Adipose tissue (tissue), 3 donors: ENCODE data around the gene PPP2R2C. TPM values are rescaled to one million over a fixed set of nuclear protein-coding genes. Genes with fewer than 3 reads are reported as not detected.

Experiments used
- H3K27ac ChIP-seq: one replicate; pipeline ENCODE4 v1.5.1; 2013; ENCODE audit warnings: low read depth, low read length
- WGBS, 3 donors: extraction: QIAGEN DNeasy Blood & Tissue Kit; methylation state at CpG; one replicate each; pipeline ENCODE4 v1.1.7; 2013; 5-methylcytosine and 5-hydroxymethylcytosine counted together
- polyA plus RNA-seq, 3 donors: library from polyadenylated mRNA; stranded (reverse); fragments of 200-250 nt; gene quantifications; one replicate each; pipeline ENCODE4 v1.2.3, GENCODE V29; 2013
- donor health status: healthy with polysubstance abuse.
- donor health status: Bipolar disorder and iron deficiency.
- donor health status: healthy.

PPP2R2C gene
- polyA plus RNA-seq, 3 donors = 0.09 to 0.34 (median 0.32) TPM

DNA sequence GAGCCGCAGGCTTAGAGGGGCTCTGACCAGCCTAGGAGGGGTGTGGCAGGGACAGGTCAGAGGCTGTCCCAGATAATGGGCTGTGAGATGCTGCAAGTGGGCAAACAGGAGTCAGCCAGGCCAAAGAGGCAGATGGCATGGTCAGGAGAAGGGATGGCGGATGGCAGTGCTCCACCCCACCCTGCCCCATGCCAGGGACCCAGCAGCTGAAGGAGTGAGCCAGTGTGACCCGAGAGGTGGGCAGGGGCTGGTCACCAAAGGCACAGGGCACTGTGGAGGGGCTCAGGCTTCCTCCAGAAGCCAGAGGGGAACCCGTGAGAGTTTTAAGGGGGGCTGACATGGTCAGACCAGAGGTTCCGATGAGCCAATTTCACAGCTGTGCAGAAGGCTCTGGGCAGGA lies 105.8 kb downstream of the PPP2R2C start:
- 72 to 76% (median 73%) methylated on average over 5 of the region's 5 CpGs for WGBS, 3 donors
- H3K27ac ChIP-seq = no peak overlapping the region

DNA sequence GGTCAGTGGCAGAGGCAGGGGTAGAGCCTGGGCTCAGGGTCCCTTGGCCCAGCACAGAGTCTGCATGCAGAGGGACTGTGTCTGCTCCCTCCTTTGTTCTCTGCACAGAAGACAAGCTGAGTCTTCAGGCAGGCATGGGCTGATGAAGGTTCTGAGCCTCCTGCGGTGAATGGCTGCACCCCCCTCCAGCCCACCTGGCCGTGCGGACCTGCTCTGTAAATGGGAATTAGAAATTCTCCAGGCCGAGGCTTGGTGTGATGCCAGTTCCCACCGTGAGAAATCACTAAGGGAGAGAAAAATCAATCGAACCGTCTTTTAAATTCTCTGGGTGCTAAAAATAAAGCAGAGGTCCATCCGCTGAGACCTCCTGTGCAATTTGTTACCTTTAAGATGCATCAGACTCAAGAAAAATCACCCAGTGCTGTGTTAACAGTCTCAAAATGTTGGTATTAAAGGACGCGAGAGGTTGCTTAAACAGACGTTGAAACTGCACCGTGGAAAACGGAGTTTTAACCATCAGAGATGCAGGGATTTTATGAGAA lies 106.8 kb downstream of the PPP2R2C start:
- 56 to 77% (median 75%) methylated on average over 13 of the region's 13 CpGs for WGBS, 3 donors

DNA sequence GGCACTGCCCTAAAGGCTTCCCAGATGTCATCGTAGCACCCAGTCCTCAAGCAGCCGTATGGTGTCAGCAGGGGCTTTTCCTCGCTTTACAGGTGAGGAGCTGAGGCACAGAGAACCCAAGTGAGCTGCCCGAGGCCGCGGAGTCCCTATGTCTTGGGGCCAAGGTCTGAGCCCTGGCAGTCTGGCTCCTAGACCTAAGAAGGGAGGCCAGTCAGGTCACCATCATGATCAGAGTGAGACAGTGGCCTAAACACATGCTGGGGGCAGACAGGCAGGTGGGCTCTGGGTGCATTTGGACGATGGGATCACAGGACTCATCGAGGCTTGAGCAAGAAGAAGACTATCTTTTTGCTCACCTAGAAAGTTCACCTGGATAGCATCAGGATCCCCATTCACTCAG lies 107.8 kb downstream of the PPP2R2C start:
- 79 to 89% (median 87%) methylated on average over 8 of the region's 8 CpGs for WGBS, 3 donors
- no peak overlapping the region for H3K27ac ChIP-seq

More for the DNA sequence above, 106.8 kb downstream of the PPP2R2C start:
- no peak overlapping the region for H3K27ac ChIP-seq

DNA sequence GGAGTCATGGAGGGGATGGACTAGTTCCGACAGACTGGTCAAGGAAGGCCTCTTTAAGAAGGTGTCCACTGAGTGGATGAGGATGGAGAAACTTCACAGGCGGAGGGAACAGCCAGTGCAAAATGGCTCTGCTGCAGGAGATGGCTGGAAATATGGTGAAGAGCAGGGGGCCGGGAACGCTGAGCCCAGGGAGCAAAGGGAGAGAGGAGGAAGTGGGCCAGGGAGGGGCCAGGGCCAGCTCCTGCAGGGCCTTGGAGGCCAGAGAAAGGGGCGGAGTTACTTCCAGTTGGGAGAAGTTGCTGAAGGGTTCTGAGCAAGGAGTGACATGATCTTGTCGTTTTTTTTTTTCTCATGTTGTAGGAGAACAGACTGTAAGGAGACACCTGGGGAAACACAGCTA lies 108.3 kb downstream of the PPP2R2C start:
- WGBS, 3 donors = 65 to 72% (median 68%) methylated on average over 6 of the region's 6 CpGs
- H3K27ac ChIP-seq = no peak overlapping the region

DNA sequence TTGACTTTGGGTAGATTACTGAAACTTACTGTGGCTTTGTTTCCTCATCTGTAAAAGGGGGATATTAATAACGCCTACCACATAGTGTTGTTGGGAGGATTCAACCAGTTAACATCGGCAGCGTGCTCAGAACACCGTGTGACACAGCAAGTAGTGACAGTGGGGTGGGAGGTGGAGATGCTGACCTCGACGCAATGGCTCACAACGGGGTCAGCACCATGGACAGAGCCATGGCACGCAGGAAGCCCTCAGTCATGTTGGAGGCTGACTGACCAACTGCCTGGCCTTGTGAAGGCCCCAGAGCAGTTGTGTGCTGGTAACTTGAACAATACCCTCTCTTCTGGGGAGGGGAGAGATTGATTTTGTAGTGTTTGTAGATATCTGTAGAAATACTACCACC lies 109.5 kb downstream of the PPP2R2C start:
- WGBS, 3 donors = 24 to 31% (median 26%) methylated on average over 8 of the region's 8 CpGs
- no peak overlapping the region for H3K27ac ChIP-seq

DNA sequence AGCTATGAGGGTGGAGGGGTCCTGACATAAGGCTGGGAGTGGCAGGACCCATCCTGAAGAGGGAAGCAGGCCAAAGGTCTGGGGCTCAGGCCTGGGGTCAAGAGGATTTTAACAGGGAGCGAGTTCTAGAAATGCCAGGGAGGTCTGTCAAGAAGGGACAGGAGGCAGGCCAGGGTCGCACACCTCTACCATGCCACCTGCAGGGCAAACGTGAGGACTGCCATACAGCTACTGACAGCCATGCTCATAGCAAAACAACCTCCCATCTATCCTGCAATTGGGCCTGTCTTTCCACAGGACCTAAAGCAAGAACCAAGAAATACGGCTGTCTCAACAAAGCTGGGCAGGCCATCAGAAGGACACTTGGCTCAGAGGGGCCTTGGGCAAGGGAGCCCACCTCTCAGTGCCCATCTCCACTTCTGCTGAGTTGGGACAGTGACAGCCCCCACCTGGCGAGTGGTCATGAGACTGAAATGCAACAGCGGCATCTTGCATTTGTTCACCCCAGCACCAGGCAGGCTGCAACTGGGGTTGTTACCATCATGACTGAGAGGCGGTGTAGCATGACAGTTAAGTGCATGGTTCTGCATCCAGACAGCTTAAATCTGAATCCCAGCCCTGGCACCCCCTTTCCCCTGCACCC lies 110.0 kb downstream of the PPP2R2C start:
- WGBS, 3 donors = 66 to 77% (median 70%) methylated on average over 7 of the region's 7 CpGs
- H3K27ac ChIP-seq = no peak overlapping the region

DNA sequence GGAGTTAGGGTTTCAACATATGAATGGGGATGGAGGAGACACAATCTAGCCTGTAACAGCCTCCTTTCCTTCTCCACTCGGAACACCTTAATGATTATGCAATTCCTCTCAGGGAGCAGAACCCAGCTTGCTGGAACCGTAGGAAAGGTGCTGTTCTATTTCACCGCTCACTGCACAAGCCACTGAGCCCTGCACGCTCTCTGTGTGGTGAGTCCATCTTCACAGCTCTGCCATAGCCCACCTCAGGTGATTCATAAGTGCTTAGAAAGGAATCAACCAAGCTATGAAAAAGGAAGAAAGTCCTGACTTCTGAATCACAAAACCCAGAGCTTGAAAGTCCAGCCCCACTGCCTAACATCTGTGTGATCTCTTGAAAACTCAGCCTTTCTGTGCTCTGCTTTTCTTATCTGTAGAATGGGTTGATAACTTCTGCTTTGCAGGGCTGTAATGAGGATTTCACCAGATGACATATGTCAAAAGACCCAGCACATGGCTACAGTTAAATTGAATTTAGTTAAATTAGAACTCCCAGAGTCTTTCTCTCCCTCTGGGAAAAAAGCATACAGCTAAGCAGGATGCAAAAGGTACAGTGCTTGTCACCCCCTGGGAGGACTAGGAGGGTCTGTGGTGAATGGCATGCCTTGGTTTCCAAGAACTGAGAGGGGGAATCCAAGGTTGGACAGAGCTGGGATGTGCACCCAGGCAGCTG lies 111.2 kb downstream of the PPP2R2C start:
- WGBS, 3 donors = 62 to 75% (median 62%) methylated on average over 4 of the region's 4 CpGs
- H3K27ac ChIP-seq = no peak overlapping the region

DNA sequence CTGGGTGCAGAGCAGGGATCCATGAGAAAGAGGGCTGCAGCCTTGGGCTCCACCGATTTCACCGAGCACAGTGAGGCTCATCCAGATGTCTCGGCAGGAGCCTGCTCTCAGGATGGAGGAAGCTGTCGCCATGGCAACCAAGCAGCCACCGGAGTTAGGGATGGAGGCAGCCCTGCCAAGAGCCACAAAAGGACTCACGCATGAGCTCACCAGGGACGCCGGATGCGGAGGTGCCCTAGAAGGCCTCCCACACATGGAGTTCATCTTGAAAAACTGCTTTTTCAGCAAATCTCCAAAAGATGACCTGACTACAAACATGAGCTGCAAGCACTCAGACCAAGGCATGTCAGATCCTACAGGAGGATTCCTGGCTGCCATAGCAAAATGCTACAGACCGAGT lies 112.0 kb downstream of the PPP2R2C start:
- H3K27ac ChIP-seq = no peak overlapping the region
- 26 to 34% (median 30%) methylated on average over 10 of the region's 10 CpGs for WGBS, 3 donors

DNA sequence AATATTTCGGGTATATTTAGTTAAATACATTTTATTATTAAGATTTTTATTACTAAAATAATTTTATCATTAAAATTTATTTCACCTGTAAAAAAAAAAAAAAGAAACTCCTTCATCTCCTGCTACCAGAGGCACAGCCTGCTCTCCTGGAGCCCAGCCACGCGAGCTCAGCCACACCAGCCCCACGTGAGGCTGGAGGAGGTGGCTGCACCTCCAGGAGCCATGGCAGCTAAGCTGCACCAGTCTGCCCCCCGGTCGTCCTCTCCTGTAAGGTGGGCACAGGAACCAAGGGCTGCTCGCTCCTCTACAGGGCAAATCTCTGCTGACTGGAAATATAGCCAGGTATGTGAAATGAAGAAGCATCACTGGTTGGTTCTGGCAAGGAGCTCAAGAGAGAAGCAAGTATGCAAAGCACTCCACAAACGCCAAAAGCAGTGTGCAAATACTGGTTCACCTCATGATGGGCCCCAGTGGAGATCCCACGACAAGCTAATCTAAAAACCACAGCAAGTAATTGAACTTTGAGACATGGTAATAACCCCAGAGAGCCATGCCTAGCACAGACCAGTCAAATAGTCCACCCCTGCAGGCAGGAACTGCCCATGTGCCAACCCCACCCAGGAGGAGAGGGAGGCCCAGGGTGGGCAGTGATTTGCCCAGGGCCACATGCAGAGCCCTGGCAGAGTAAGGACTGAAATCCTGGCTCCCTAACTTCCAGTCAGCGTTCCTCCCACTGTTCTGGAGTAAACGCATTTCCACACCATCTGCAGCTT lies 112.7 kb downstream of the PPP2R2C start:
- H3K27ac ChIP-seq = no peak overlapping the region
- 54 to 67% (median 65%) methylated on average over 11 of the region's 11 CpGs for WGBS, 3 donors

DNA sequence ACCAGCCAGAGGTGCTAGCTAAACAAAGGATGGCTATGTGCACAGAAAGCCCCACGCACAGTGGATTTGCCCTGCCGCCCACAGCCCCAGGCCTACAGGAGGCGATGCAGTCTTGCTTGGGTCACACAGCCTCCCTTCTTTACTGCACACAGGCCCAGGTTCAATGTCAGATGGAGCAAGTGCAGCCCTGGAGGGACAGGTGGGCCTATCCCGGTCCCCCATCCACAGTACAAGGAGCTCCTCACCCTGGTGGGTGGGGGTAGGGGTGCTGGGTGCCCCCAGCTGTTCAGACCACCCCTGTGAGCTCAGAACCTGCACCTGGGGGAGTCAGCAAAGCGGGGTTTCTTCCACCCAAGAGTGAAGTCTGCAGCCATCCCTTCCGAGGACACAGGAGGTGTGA lies 114.9 kb downstream of the PPP2R2C start:
- WGBS, 3 donors = 75 to 90% (median 79%) methylated on average over 6 of the region's 6 CpGs
- no peak overlapping the region for H3K27ac ChIP-seq

DNA sequence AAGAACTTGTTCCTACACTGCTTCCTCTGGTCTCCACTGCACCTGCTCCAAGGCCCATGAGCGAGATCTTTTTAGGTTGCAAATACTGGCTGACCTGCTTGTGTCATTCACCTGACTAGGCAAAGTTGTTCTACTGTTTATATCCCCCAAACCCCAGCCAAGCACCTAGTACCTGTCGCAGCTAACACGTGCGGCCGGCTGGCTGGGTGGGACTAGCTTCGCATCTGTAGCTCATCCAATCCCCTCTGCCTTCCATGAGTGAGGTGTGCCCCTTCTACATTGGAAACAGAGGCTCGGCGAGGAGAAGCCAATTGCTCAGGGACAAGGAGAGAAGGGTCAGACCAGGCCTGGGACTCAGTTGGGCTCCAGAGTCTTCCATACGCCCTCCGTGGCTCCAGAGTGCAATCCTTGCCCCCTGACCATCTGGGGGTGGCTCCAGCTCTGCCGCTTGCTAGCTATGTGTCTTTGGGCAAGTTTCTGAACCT lies 116.3 kb downstream of the PPP2R2C start:
- 59 to 87% (median 86%) methylated on average over 11 of the region's 11 CpGs for WGBS, 3 donors
- no peak overlapping the region for H3K27ac ChIP-seq

DNA sequence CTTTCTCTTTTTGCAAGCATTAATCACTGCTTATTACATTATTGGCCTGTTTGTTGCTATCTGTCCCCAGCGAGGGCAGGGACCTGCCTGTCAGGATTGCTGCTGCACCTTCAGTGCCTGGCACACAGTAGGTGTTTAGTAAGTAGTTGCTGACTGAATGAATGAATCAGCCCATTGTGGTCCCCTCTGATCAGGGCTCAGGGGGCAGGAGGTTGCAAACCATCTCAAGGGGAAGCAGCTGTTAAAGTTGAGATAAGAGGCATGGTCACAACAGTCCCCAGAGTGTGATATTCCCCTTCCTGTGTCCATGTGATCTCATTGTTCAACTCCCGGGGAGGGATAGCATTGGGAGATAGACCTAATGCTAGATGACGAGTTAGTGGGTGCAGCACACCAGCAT lies 117.4 kb downstream of the PPP2R2C start:
- WGBS, 3 donors = 23 to 38% (median 32%) methylated on average over 3 of the region's 3 CpGs
- no peak overlapping the region for H3K27ac ChIP-seq

DNA sequence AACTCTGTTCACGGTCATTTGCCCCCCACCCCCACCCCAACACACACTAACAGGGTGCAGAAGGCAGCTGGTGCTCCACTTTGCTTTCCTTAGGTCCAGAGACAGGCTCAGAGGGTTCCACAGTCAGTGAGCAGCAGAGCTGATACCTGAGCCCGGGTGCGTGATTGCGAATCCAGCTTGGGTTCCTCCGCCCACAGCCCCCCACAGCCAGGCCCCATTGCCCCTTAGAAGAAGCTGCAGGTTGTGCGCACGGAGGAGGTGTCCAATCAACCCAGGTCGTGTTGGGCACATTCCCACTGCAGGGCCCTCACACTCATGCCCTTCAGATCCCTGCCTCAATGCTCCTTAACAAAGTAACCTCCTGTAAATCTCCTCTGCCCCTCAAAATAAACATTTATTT lies 117.8 kb downstream of the PPP2R2C start:
- WGBS, 3 donors = 43 to 54% (median 47%) methylated on average over 8 of the region's 8 CpGs
- H3K27ac ChIP-seq = no peak overlapping the region

DNA sequence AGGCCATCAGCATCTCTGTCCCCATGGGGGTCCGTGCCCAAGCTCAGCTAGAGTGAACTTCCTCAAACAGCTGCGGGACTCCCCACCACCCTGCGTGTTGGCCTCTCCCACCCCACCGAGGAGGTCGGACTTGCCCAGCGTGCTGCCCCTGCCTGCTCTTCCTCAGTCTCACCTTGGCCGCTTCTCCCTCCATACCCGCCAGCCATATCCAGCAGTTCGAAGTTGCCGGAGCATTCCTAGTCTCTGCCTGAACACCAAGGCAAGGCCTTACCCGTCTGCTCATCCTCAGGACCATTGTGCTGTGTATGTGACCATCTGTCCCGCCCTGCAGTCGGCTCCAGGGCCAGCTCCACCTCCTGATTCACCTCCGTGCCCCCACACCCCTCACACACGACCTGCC lies 118.3 kb downstream of the PPP2R2C start:
- no peak overlapping the region for H3K27ac ChIP-seq
- 48 to 53% (median 51%) methylated on average over 15 of the region's 15 CpGs for WGBS, 3 donors

DNA sequence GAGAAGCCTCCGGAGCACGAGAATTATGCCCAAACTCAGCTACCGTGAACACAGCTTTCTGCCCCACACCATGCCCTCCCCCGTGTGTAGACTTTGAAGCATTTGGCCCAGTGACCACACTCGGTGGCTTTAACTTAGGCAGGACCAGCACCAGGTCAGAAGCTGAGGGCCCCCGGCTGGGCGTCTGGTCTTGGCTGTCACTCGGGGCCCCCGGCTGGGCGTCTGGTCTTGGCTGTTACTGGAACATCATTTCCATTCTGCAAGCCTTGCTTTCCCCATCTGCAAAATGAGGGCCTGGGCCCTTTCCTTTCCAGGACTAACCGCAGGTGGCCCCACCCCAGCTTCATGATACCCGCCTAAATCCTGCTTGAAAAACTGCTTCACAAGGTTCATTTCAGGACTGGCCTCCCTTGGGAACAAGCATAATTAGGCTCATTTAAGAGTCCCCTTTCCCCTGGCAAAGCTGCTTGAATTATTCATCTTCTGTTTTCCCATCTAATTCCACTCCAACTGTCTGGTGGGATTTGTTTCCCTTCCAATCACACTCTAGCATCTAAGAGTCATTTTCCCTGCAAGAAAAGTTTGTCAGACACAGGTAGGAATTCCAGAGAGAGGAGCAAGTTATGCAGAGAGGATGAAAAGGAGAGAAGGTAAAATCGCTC lies 120.3 kb downstream of the PPP2R2C start:
- 70 to 78% (median 73%) methylated on average over 13 of the region's 13 CpGs for WGBS, 3 donors
- H3K27ac ChIP-seq = no peak overlapping the region

DNA sequence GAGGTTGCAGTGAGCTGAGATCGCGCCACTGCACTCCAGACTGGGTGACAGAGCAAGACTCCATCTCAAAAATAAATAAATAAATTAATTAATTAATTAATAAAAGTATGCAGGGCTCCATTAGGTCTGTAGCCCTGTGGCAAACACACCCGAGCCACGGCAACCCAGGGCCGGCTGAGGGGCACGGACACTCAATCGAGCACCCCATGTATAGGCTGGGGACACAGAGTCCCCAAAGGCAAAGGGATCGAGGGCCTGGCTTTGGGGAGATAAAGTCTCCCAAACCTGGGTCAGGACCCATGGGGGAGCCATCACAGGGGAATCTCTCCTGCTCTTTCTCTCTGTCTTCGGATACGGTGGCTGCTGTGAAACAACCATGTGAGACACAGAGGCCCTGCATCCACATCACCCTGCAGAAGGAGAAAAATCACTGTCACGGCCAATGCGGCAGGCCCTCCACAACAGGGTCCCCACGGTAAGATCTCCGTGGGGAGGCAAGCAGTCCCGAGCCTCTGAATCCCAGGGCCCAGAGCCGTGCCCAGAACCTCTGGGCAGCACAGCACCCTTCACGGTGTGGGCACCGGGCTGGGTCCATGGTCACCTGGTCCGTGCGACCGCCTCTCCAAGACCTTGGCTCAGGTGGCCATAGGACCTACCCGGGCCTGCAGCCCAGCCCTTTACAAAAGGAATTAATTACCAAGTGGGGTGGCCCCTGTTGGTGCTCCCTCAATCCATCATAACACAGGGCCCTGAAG lies 121.0 kb downstream of the PPP2R2C start:
- 87 to 93% (median 87%) methylated on average over 22 of the region's 22 CpGs for WGBS, 3 donors
- H3K27ac ChIP-seq = no peak overlapping the region

DNA sequence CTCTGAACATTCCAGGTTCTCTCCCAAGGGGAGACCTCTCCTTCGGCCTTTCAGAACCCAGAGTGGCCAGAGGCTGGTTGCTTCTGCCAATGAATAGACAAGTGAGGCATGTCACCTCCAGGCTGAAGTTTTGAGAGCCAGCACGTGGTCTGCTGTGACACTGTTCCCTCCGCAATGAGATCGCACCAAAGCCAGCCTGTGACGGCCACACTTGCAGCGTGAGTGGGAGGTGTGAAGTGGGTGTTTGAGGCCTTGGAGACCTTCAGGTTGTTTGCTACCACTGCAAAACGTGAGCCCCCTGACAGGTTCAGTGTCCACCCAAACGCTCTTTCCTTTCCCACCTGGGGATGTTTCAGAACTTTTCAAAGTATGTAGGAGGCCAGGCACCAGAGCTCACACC lies 121.8 kb downstream of the PPP2R2C start:
- H3K27ac ChIP-seq = no peak overlapping the region
- 60 to 75% (median 72%) methylated on average over 8 of the region's 8 CpGs for WGBS, 3 donors
